ENCODE measurements around the gene CEP164.

The CEP164 gene

DNA sequence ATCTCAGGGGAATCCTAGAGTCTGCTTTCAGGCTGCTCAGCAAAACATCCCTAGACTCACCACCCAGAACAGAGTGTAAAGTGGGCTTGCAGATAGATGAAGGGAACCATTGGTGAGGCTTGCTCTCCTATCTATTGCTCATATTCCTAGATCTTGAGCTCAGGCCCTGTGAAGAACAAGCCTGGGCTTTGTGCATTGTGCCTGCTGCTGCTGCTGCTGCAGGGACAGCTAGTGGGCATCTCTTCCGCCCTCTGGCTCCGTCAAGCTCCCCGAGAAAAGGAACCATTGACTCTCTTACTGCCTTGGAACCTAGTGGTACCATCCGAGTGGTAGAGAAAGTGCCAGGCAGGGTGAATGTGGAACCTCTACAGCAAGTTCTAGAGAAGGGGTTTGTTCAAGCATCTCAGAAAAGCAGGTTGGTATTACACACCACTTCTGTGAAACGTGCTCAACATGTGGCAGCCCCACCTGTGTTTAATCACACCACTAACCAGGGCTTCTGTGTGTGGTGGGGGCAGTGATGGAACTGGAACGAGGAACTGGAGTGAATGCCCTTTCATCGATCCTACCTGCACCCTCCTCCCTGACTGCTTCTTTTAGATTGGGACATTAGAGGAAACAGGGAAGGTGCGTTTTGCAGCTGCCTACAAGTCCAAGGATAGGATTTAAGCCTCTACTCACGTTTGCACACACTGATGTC lies 32.1 kb upstream of the CEP164 start:
- in situ Hi-C loops (cut with MboI; ENCODE audit: low sequenced_read_pairs, unreplicated experiment): no loop called here
- DNase-seq (ENCODE audit: low spot score): no peak
- TF ChIP-seq, protein P1, sequence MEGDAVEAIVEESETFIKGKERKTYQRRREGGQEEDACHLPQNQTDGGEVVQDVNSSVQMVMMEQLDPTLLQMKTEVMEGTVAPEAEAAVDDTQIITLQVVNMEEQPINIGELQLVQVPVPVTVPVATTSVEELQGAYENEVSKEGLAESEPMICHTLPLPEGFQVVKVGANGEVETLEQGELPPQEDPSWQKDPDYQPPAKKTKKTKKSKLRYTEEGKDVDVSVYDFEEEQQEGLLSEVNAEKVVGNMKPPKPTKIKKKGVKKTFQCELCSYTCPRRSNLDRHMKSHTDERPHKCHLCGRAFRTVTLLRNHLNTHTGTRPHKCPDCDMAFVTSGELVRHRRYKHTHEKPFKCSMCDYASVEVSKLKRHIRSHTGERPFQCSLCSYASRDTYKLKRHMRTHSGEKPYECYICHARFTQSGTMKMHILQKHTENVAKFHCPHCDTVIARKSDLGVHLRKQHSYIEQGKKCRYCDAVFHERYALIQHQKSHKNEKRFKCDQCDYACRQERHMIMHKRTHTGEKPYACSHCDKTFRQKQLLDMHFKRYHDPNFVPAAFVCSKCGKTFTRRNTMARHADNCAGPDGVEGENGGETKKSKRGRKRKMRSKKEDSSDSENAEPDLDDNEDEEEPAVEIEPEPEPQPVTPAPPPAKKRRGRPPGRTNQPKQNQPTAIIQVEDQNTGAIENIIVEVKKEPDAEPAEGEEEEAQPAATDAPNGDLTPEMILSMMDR (IDR thresholded peaks at IDR 0.05; ENCODE audit: borderline replicate concordance, control extremely low read depth, extremely low read depth, insufficient read depth, missing control alignments): no peak

DNA sequence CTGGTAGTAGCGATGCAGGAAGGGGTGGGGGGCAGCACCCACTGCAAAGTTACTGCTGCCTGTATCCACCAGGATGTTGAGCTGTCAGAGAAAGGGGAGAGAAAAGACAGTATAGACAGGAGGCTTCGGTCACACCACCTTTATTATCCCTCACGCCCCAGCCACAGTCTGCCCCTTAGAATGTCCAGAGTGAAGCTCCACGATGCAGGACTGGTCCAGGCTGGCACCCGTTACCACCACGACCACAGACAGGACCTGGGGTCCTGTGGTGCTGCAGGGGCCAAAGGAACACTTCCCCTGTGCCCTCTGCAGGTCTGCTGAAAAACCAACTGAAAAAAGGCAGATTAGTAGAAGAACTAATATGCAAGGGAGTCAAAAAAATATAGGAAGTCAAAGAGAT lies 30.8 kb upstream of the CEP164 start:
- DNase-seq (ENCODE audit: low spot score): no peak
- TF ChIP-seq, protein P1 (IDR thresholded peaks at IDR 0.05; ENCODE audit: borderline replicate concordance, control extremely low read depth, extremely low read depth, insufficient read depth, missing control alignments): no peak
- in situ Hi-C loops (cut with MboI; ENCODE audit: low sequenced_read_pairs, unreplicated experiment): no loop called here

DNA sequence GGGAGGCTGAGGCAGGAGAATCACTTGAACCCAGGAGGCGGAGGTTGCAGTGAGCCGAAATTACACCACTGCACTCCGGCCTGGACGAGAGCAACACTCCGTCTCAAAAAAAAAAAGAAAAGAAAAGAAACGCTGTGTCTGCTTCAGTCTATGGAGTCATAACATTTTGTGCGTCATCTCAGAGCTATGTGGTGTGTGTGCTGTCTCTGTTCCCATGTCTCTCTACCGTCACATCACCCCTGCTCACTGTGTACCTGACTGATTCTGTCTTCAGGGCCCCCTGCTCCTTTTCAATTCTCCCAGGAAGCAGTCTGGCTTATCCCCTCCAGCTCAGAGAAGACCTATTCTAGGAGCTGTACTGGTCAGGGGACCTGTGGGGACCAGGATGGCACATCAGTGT lies 29.5 kb upstream of the CEP164 start:
- TF ChIP-seq, protein P1 (IDR thresholded peaks at IDR 0.05; ENCODE audit: borderline replicate concordance, control extremely low read depth, extremely low read depth, insufficient read depth, missing control alignments): no peak
- no peak for DNase-seq (ENCODE audit: low spot score)
- in situ Hi-C loops (cut with MboI; ENCODE audit: low sequenced_read_pairs, unreplicated experiment): no loop called here

DNA sequence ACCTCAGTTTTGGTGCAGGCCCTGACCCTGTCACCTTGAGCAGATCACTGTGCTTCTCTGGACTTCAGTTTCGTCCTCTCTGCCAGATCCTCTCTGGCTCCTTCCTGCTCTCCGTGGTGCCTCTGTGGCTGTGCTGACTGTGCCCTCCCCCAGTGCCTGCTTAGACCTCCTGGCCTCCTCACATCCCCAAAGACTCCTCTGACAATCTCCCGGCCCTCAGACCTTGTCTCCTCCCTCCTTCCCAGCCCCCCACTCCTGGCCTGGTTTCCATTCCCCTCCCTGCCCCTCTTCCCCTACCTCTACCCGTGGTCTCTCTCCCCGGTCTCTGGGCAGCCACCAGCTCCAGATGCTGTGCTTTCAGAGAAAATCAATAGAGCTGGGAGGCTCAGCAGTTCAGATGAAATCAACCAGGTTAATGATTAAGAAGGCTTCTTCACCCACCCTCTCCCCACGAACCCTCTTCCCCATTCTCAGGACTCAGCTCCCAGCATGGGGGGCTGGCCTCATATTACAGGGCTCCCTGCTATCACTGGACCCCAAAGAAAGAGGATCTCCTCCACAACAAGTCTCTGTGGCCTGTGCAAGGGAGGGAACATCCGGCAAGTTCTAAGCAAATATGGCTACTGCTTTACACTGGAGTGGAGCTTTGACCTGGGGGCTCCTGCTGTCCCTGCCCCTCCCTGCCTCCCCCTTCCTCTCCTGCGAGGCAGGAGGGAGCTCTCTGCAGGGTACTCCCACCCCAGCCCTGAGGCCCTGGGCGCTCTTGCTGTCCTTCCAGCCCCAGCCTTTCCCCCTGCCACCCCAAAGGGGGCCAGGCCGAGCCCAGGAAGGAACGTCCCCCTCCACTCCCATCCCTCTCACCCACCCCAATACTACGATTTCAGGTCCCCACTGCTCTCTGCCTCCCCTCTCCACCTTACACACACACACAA lies 28.0 kb upstream of the CEP164 start:
- DNase-seq (ENCODE audit: low spot score): no peak
- TF ChIP-seq, protein P1 (IDR thresholded peaks at IDR 0.05; ENCODE audit: borderline replicate concordance, control extremely low read depth, extremely low read depth, insufficient read depth, missing control alignments): no peak
- in situ Hi-C loops (cut with MboI; ENCODE audit: low sequenced_read_pairs, unreplicated experiment): no loop called here

DNA sequence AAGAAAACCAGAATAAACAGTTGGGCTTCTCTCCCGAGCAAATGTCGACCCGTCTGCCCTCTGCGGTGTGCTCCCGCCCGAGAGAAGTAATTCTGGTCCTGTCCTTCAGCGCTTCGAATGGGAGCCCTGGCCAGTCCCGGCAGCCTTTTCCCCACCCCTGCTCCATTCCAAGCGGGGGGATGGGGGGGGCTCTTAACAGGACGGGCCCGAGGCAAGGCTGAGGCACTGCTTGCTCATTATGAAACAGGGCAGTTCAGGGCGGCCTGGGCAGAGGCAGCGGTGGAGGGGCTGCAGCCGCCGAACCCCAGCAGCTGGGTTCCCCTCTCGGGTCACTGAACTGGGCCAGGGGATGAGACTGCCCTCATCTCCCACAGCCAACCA lies 27.4 kb upstream of the CEP164 start:
- TF ChIP-seq, protein P1 (IDR thresholded peaks at IDR 0.05; ENCODE audit: borderline replicate concordance, control extremely low read depth, extremely low read depth, insufficient read depth, missing control alignments): no peak
- no peak for DNase-seq (ENCODE audit: low spot score)
- in situ Hi-C loops (cut with MboI; ENCODE audit: low sequenced_read_pairs, unreplicated experiment): no loop called here

DNA sequence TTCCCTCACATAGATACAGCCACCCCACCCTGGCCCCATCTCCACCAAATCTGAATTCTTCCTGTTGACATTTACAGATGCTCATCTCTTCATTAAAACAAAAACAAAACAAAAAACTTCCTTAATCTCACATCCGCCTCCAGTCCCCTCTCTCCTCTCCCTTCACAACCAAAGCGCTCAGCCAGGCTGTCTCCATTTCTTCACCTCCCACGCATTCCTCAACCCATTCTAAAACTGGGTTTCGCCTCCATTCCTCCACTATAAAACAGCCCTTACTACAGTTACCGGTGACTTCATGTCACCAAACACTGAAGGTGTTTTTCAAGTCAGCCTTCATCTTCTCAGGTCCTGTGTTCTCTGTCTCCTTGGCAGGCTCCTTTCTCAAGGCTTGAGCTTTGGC lies 26.9 kb upstream of the CEP164 start:
- no peak for DNase-seq (ENCODE audit: low spot score)
- in situ Hi-C loops (cut with MboI; ENCODE audit: low sequenced_read_pairs, unreplicated experiment): no loop called here
- TF ChIP-seq, protein P1 (IDR thresholded peaks at IDR 0.05; ENCODE audit: borderline replicate concordance, control extremely low read depth, extremely low read depth, insufficient read depth, missing control alignments): no peak
